Ammon's horn (tissue), 1 donor: ENCODE measurements around the gene NKIRAS2.

Experiments used
- DNase-seq: peaks from one replicate; pipeline ENCODE4 v3.0.0-alpha.2; 2016; ENCODE audit warnings: low spot score

The NKIRAS2 gene

DNA sequence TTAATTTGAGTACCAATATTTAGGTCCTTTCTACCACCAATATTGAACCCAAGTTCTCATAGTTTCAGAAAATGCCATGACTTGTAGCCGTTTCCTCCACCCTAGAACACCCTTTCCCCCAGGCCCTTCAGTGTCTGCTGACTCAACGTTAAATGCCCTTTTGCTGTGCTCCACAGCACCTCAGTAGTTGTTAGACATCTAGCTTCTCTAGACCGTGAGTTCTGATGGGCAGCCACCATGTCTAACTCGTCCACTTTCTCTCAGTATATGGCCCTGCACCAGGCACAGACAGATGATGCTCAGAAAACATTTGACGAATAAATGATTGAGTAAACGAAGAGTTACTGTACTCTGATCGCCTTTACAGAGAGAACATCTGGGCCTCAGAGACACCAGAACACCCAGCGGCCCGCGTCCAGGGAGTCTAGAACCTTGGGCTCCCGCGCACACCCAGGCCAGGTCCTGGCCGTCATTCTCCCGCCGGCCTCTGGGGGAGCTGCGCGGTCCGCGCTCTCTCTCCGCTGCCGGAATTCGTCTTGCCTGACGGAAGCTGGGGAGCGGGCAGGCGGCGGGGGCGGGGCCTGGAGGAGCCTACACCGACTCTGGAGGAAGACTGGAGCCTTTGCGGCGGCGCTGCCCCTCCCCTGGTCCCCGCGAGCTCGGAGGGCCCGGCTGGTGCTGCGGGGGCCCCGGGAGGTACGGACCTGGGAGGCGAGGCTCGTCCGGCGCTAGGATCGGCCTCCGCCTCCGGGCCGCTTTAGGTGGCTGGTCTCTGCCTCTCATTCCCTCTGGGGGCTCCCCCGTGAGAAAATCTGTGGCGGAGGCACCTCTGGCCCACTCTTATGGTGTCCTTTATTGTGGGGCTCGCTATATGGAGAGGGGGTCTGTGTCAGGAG, at the start of gene NKIRAS2:
NKIRAS2 (plus strand) TSS at position 582 of the 896 bp plus-strand sequence. CDS start 1,488 bp downstream, outside the sequence.
- DNase-seq = peak; percentile 92

DNA sequence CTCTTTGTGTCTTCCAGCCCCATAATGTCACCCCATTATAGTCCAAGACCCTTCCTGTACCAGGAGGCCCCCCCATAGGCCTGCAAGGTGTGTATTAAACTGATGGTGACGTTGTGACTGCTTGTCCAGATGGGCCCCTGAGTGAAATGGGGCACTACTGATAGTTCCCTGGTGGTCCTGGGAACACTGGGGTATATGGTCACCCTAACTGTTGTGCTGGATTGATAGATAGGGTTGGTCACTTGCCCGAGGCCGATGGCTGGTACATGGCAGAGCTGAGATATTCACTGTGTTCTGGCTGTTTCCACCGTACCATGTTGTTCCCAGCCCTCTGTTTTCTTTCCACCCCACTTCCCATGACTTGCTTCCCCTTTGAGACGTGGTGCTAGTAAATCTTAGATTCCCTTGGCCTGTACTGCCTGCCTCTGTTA, 49.0 kb upstream of the NKIRAS2 start:
- no peak for DNase-seq

DNA sequence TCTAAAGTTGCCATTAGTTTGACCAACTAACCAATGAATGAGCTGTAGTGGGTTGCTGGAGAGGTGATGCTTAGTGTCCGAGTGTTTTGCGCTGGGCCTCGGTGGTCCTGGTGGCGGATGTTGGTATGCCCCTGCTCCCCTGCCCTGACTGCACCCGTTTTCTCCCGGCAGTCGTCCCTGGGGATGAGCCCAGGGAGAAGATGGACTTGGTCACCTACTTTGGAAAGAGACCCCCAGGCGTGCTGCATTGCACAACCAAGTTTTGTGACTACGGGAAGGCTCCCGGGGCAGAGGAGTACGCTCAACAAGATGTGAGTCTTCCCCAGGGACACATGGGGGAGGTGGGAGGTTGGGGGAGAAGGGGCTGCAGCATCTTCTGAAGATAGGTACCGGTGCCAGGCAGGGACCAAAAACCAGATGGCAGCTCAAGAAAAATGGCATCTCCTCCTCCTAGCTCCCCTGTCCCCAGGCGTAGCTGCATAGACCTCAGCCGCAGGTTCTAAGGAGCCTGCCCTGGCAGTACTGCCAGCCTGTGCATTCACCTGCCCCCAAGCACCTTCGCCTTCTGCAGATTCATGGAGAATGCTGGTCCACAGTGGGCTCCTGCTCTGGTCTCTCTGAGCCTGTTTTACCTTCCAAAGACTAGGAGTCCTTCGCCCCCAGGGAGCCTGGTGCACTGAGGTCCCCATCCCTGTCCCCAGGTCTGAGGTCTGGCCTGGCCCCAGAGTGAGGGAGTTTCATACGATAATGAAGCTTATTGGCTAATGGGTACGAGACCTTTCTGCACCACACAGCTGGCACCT, 48.0 kb upstream of the NKIRAS2 start:
- DNase-seq = no peak

DNA sequence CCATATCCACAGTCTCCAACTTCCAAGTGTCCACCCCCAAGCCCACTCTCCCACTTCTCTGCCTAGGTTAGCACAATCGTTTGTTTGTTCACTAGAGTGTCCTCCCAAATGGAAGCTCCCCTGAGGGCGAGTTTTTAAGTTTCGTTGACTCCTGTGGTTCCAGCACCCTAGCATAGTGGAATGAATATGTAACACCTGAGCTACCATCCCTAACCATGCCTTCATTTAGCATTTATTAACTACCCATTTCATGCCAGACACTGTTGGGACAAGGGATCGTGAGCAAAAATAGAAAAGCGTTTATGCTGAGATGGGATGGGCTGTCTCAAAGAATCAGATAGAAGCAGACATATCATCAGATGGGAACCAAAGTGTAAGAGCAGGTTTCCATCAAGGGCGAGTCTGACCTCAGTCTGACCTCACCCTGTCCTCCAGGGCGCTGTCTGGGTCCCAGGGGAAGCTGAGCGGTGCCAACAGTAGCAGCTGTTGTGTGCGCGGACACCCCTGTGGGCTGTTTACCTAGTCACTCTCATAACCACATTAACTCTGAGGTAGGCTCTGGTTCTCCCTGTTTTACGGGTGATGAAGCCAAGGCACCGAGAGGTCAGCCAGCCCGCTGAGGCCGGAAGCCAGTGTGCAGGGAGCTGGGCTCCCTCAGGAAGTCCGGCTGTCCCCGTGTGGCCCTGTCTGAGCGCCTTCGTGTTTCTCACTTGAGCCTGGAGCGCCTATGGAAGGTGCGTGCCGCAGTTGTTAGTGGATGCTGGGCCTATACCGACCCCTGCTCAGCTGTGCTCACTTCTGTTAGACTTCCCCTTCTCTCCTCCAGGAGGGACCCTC, 47.1 kb upstream of the NKIRAS2 start:
- DNase-seq = no peak

DNA sequence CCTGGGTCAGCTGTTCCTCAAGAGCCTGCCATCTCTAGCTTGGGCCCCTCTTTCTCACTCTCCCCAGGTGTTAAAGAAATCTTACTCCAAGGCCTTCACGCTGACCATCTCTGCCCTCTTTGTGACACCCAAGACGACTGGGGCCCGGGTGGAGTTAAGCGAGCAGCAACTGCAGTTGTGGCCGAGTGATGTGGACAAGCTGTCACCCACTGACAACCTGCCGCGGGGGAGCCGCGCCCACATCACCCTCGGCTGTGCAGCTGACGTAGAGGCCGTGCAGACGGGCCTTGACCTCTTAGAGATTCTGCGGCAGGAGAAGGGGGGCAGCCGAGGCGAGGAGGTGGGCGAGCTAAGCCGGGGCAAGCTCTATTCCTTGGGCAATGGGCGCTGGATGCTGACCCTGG, 46.5 kb upstream of the NKIRAS2 start:
- DNase-seq = no peak

DNA sequence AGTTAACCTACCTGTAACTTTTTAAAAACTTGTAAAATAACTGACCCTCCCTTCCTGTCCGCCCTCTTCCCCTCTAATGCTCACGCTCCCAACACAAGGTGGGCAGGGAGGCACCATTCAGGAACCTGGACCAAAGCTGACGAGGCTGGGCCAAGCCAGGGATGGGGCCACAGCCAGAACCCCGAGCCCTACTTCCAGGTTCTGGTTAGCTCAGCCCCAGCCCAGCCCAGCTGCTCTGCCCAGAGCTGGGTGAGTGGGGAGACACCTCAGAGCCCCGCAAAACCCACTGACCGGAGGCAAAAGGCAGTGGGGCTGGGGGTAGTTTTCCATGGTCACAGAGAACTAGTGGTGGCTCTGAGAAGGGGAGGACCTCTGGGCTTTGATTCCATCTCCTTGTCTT, 45.9 kb upstream of the NKIRAS2 start:
- DNase-seq = no peak

DNA sequence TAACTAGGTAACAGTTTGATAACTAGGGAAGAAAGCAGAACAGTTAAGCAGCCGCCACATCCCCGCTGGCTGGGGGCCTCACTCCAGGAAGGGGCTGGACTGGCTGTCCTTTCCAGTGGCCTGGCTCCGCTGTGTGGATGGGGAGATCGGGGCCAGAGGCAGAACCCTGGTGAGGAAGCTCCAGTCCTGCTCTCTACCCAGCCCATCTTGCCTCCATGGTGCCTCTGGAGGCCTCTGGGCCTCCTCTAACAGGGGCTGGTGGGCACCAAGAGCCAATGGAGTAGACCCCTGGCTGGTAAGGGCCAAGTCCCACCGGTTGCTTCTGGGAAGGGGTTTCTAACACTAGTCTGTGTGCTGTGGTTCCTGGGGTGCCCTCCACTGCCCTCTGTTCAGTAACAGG, 45.2 kb upstream of the NKIRAS2 start:
- no peak for DNase-seq

DNA sequence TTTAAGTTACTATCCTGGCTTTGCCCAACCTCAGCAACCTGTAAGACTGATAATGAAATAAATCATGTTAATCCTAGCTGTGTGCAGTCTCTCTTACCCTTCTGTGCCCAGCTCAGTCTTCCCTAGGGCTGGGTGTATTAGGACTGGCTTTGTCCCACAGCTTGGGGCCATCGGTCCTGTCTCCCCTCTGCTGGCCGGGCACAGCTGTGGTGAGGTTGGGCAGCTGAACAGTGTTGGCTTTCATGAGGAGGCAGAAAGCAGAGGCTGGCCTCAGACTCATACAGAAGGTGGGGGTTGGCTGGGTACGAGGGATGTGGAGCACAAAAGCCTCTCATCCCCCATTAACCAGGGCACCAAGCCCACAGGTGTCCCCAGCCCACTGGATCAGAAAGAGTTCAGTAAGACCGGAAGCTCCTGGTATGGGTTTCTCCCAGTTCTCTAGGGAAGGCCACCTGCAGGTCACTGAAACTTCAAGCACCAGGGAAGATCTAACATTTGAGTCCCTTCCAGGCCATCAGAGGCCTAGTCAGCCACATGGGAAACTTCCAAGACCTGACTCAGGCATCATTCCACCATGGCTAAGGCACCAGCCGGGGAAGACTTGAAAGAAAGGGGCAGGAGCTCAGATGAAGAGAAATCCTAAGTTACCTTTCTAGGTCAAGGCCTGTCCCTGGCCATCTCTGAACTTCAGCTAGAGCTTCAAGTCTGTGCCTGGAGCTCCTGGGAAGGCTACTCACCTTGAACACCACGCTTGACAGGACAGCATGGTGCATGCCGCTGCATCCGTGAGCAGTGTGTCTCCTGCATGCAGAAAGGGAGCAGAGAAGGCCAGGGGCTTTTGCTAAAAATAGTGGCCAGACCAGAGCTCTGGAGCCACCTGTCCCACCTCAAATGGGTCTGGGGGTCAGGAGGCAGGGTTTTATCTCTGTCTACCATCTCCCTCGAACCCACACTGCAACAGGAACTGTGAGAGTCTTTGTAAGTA, 44.5 kb upstream of the NKIRAS2 start:
- peak; percentile 93 for DNase-seq

DNA sequence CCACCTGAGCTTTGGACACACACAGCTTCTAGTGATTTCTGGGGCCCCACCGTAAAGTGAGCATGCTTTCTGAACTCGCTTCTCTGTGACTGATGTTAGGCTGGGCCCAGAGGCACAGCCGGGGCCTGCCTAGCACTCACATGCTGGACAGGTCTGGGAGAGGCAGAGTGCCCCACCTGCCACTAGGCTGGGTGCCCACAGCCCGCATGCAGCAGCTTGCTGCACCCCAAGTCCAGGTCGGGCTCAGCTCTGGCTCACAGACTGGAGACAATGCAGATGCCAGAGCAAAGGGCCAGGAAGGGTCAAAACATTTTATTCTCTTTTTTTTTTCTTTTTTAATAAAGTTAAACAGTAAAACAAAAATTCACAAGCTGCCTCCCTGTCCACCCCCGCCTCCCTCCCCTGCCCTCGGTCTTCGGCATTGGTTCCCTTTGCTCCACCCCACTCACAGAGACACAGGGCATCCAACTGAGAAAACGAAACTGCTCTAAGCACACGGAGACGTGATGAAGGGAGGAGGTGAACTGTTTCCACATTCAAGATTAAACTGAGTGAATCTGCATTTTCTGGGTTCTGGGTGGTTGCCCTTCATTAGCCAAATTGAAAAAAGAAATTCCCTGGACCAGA, 43.6 kb upstream of the NKIRAS2 start:
- no peak for DNase-seq

DNA sequence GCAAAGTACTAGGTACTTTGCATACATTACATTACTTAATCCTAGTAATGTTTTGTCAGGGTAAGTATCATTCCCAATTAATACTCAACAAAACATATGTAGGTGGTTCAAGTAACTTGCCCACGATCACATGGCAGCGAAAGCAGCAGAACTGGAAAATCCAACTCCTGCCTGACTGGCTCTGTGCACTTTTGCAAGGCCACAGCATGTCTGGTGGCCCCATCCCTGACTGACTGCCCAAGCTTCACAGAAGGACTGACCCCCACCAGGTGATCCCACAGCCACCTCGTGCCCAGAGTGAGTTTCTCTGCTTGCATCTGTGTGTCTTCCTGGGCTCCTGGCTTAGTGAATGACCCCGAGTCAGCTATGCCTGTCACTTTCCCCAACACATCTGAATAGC, 41.9 kb upstream of the NKIRAS2 start:
- no peak for DNase-seq

DNA sequence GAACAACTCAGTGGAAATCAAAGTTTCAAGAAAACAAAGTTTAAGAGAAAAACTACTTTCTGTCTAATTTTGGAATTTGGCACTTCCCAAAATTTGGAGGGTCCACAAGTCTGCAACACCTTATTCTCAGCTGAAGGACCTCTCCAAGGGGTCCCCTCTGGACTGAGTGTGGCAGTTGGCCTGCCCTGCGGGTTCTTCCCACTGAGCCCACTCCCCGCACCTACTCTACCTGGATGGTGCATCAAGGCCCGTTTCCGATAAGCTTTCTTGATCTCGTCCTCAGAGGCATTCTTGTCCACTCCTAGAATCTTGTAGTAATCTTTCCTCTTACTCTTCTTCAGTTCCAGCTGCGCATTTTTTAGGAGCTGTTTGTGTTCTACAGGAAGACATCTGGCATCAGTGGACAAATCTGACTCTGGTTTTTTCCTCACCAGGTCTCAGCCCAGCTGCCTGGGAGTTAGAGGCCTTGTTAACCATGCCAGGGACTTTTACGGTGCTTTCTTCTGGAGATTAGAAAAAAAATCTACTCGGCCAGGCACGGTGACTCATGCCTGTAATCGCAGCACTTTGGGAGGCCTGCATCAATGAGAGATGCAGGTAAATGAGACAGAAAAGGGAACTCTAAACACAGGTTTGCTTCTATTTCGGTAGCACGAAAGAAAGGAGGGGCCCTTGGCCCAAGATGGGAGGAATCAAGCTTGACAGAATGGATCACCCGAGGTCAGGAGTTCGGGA, 37.7 kb upstream of the NKIRAS2 start:
- DNase-seq = no peak

DNA sequence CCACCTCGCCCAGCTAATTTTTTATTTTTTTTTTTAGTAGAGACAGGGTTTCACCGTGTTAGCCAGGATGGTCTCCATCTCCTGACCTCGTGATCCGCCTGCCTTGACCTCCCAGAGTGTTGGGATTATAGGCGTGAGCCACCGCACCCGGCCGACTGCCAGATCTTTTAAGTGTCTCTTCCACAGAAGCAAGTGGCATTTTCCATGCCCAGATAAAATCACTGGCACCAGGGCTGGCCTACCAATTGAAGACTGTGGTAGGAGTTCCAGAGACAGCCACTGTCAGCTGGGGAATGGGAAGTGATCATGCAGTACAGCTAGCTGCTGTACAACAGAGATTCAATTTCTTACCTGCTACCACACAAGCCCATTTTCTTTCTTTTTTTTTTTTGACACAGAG, 35.4 kb upstream of the NKIRAS2 start:
- no peak for DNase-seq

DNA sequence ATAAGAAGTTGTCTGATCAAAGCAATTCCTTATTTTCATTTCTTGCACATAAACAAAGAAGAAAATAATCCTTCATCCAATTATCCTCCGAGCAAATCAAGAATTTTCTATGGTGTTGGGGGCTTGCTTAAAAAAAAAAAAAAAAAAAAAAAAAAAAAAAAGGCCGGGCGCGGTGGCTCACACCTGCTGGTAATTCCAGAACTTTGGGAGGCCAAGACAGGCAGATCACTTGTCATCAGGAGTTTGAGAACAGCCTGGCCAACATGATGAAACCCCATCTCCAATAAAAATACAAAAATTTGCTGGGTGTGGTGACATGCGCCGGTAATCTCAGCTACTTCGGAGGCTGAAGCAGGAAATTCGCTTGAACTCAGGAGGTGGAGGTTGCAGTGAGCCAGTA, 34.0 kb upstream of the NKIRAS2 start:
- DNase-seq = no peak

DNA sequence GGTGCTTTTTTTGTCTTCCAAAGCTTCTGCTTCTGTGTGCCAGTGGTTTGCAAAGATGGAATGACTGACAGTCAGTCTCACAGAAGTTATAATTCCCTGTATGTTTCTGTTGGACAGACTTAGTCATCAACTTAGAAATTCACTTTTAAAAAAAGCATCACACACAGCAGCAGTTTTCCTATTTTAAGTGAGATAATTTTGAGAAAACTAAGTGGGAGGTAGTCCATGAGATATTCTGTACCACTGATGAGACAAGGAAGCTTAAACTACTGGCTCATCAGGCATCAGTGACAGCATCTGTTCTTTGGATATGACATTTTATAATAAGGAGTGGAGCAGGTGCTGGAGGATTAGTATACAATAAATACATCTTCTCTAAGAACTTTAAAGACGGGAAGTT, 33.3 kb upstream of the NKIRAS2 start:
- DNase-seq = no peak

DNA sequence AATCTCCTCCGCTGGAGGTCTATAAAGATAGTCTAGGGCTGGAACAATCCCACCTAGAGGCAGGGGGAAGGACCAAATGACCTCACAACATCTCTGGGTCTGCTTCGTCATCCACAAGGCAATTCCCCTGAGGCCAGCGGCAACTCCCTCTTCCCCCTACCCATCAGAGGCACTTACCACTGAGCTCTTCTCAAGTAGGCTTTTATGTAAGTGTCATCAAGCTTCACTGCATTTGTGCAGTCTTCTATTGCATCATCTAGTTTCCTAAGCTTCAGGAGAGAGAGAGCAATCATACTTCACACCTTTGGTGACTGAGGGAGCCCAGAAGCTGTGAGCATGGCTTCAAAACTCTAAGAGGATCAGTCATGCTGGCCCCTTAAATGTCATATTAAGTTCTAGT, 32.2 kb upstream of the NKIRAS2 start:
- DNase-seq = no peak

DNA sequence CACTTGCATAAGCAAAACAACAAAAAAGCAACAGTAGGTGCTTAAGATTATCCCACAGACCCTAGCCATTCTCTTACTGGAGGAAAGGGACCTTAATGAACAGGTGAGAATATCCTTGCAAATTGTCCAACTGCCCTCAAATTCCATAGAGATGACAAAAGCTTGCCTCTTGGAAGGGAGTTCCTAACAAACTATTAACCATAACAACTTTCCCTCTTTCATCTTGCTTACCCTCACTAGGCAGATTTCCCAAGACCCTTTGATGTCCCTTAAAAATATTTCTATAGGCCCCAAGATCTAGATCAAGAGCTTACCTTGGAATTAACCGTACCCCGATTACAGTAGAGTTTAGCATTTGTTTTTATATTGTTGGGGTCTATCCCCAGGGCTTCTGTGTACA, 31.5 kb upstream of the NKIRAS2 start:
- no peak for DNase-seq

DNA sequence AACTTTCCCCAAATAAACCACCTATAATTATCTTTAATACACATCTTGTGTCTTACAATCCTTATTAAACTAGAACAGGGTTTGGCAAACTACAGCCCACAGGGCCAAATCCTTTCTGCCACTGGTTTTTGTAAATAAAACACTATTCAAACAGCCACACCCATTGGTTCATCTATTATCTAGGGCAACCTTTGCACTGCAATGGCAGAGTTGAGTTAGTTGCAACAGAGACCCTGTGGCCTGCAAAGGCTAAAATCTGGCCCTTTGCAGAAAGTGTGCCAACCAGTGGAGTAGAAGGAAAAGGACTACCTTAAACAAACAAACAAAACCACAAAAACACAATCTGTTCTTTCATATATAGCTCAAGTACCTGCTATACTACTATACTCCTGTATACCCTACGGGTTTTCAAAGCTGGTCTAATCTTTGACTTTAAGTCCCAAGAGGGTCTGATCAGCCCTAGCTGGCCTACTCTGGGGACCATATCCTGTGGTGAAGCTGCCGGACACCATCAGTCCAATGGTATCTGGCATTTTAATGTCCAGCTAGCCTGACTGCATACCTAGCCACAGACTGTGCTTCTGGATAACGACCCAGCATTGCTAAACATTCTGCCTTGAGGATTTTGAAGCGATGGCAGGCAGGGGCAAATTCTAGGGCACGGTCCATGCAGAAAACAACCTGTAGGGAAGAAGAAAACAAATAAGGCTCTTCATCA, 30.0 kb upstream of the NKIRAS2 start:
- no peak for DNase-seq

DNA sequence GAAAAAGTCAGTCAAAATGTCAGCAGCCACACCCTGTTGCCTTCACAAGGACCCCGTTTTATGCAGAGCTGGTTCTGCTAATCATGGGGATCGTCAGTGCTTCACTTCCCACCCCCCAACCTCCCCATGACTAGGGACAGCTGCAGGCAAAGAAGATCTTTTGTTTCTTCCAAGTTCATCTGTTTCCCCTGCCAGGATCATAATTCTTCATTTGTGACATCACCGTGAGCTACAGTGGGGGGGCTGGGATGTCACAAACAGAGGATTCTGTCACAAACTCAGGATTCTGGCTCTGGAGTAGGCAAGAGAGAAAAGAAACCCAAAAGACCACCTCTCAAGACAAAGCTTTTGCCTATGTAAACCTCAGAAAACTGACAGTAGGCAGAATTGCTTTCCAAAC, 27.3 kb upstream of the NKIRAS2 start:
- DNase-seq = peak; percentile 88

DNA sequence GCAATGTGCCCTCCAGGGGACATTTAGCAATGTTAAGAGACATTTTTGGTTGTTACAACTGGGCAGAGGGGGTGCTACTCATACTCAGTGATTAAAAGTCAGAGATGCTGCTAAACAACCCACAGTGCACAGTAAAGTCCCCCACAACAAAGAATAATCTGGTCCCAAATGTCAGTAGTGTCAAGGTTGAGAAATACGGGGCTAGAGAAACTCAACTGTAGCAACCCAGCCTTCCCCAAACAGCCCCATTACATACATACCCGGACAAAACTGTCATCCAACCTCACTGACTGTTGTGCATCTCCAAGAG, 23.1 kb upstream of the NKIRAS2 start:
- DNase-seq = no peak
